Measurements from ENCODE around the gene SPTBN4. TPM values are rescaled to one million over a fixed set of nuclear protein-coding genes. Genes with fewer than 3 reads are reported as not detected.

The SPTBN4 gene
- total RNA-seq, 4 donors from 2014 or later: 1.4 to 5.1 (median 2.3) TPM

- TF ChIP-seq CTCF (IDR thresholded peaks at IDR 0.05; ENCODE audit: low read depth): no peak
Measured at GRCh38 chr19:40521276-40521675, 54.5 kb downstream of the SPTBN4 start.

- no peak for TF ChIP-seq CTCF (IDR thresholded peaks at IDR 0.05; ENCODE audit: low read depth)
Measured at GRCh38 chr19:40523322-40524047, 56.7 kb downstream of the SPTBN4 start.

GRCh38 chr19:40524133-40524549 is 57.3 kb downstream of the SPTBN4 start:
- no peak for TF ChIP-seq CTCF (IDR thresholded peaks at IDR 0.05; ENCODE audit: low read depth)

- TF ChIP-seq CTCF (IDR thresholded peaks at IDR 0.05; ENCODE audit: low read depth): no peak
Measured at GRCh38 chr19:40524655-40525054, 57.9 kb downstream of the SPTBN4 start.

GRCh38 chr19:40525234-40526051 is 58.6 kb downstream of the SPTBN4 start:
- TF ChIP-seq CTCF (IDR thresholded peaks at IDR 0.05; ENCODE audit: low read depth): no peak

- no peak for TF ChIP-seq CTCF (IDR thresholded peaks at IDR 0.05; ENCODE audit: low read depth)
Measured at GRCh38 chr19:40528078-40528477, 61.3 kb downstream of the SPTBN4 start.

- no peak for TF ChIP-seq CTCF (IDR thresholded peaks at IDR 0.05; ENCODE audit: low read depth)
Measured at GRCh38 chr19:40528533-40529092, 61.8 kb downstream of the SPTBN4 start.

All from subcutaneous adipose tissue (tissue), 4 donors.